ENCODE results near the gene UGT1A6.

Gene UGT1A6

GRCh38 chr2:233680361-233681045, 12.2 kb upstream of the UGT1A6 start:
- H3K36me3 ChIP-seq (replicated peaks; ENCODE audit: low read depth, low read length), result no peaks in the 10 kb centered on the region
- no peaks in the 10 kb centered on the region for H4K20me1 ChIP-seq (ENCODE audit: insufficient read depth, low read length)
- H3K27ac ChIP-seq (ENCODE audit: low read length), result no peak overlapping the region
- TF ChIP-seq EZH2phosphoT487 (IDR thresholded peaks at IDR 0.05; ENCODE audit: low read depth), result no peak
- TF ChIP-seq CTCF (IDR thresholded peaks at IDR 0.05; ENCODE audit: low read depth, low read length), result no peak
- H3K4me3 ChIP-seq (ENCODE audit: low read length), result no peak overlapping the region
- no peaks in the 10 kb centered on the region for H3K4me1 ChIP-seq (ENCODE audit: low read length)
- H3K27me3 ChIP-seq (ENCODE audit: low read depth, low read length), result no peaks in the 10 kb centered on the region
- H3K4me2 ChIP-seq (ENCODE audit: low read length), result no peak overlapping the region
- H3K9me3 ChIP-seq (ENCODE audit: insufficient read depth, low read length), result no peaks in the 10 kb centered on the region
- no peak overlapping the region for H2AFZ ChIP-seq (ENCODE audit: low read depth, low read length)
- no peaks in the 10 kb centered on the region for H3K79me2 ChIP-seq (ENCODE audit: low read length)
- H3K9ac ChIP-seq (ENCODE audit: low read length), result no peak overlapping the region

GRCh38 chr2:233681521-233682099, 11.1 kb upstream of the UGT1A6 start, which contains the start of gene UGT1A7:
Gene UGT1A7, plus strand, starts transcription at chr2:233681901. Its CDS starts 37 bp downstream, at chr2:233681938.
- Histone ChIP-seq H3K27ac (ENCODE audit: low read length) (no peak within 1 kb of the TSS), H2AFZ (ENCODE audit: low read depth, low read length) (no peak within 1 kb of the TSS), H3K4me1 (ENCODE audit: low read length) (no peaks in the 10 kb centered on the region), H3K4me3 (ENCODE audit: low read length) (no peak within 1 kb of the TSS), H3K36me3 (replicated peaks; ENCODE audit: low read depth, low read length) (no peaks in the 10 kb centered on the region), H3K9me3 (ENCODE audit: insufficient read depth, low read length) (no peaks in the 10 kb centered on the region), H3K4me2 (ENCODE audit: low read length) (no peak within 1 kb of the TSS), H4K20me1 (ENCODE audit: insufficient read depth, low read length) (no peaks in the 10 kb centered on the region), H3K9ac (ENCODE audit: low read length) (no peak within 1 kb of the TSS), H3K27me3 (ENCODE audit: low read depth, low read length) (no peaks in the 10 kb centered on the region), H3K79me2 (ENCODE audit: low read length) (no peaks in the 10 kb centered on the region)
- TF ChIP-seq EZH2phosphoT487 (IDR thresholded peaks at IDR 0.05; ENCODE audit: low read depth), result no peak
- TF ChIP-seq CTCF (IDR thresholded peaks at IDR 0.05; ENCODE audit: low read depth, low read length), result no peak

- no peaks in the 10 kb centered on the region for H3K36me3 ChIP-seq (replicated peaks; ENCODE audit: low read depth, low read length)
- H2AFZ ChIP-seq (ENCODE audit: low read depth, low read length), result no peak overlapping the region
Observed at GRCh38 chr2:233684640-233685039, 8.1 kb upstream of the UGT1A6 start.

More at GRCh38 chr2:233684640-233685039, 8.1 kb upstream of the UGT1A6 start:
- Histone ChIP-seq H3K9me3 (ENCODE audit: insufficient read depth, low read length) (no peaks in the 10 kb centered on the region), H3K4me3 (ENCODE audit: low read length) (no peak overlapping the region), H3K27me3 (ENCODE audit: low read depth, low read length) (no peaks in the 10 kb centered on the region), H3K4me1 (ENCODE audit: low read length) (no peaks in the 10 kb centered on the region), H3K27ac (ENCODE audit: low read length) (no peak overlapping the region), H3K79me2 (ENCODE audit: low read length) (no peaks in the 10 kb centered on the region), H4K20me1 (ENCODE audit: insufficient read depth, low read length) (no peaks in the 10 kb centered on the region), H3K4me2 (ENCODE audit: low read length) (no peak overlapping the region), H3K9ac (ENCODE audit: low read length) (no peak overlapping the region)
- no peak for TF ChIP-seq EZH2phosphoT487 (IDR thresholded peaks at IDR 0.05; ENCODE audit: low read depth)
- no peak for TF ChIP-seq CTCF (IDR thresholded peaks at IDR 0.05; ENCODE audit: low read depth, low read length)
